GM18861 (cell line): ENCODE measurements around the gene PSMD1.
"Not testable (repeated sequence)": the region's sequence is repeated elsewhere in the genome, so short reads cannot be mapped to it uniquely, and the experiment has no call there.

ENCODE experiments used
- ATAC-seq: cut with Tn5 transposase; IDR thresholded peaks from one replicate; pipeline ENCODE4 v1.9.1; 2021; ENCODE audit not compliant: unreplicated experiment

PSMD1 gene

GRCh38 chr2:231052494-231053451 is 3.9 kb upstream of the PSMD1 start:
- peak; percentile 69 for ATAC-seq

GRCh38 chr2:231053846-231054245 is 2.8 kb upstream of the PSMD1 start:
- ATAC-seq, result no peak

GRCh38 chr2:231057590-231057989 is 923 bp downstream of the PSMD1 start:
- no peak for ATAC-seq

- no peak for ATAC-seq
Measured at GRCh38 chr2:231058761-231059550, 2.3 kb downstream of the PSMD1 start.

GRCh38 chr2:231059756-231060155 is 3.1 kb downstream of the PSMD1 start:
- no peak for ATAC-seq

- no peak for ATAC-seq
Measured at GRCh38 chr2:231062776-231063175, 6.1 kb downstream of the PSMD1 start.

- ATAC-seq, result no peak
Measured at GRCh38 chr2:231063347-231063746, 6.7 kb downstream of the PSMD1 start.

GRCh38 chr2:231065966-231066365 is 9.3 kb downstream of the PSMD1 start:
- no peak for ATAC-seq

GRCh38 chr2:231067531-231067930 is 10.9 kb downstream of the PSMD1 start:
- not testable (repeated sequence) for ATAC-seq

- ATAC-seq, result no peak
Measured at GRCh38 chr2:231068525-231069222, 12.0 kb downstream of the PSMD1 start.

GRCh38 chr2:231069379-231070054 is 12.8 kb downstream of the PSMD1 start:
- no peak for ATAC-seq

- ATAC-seq, result no peak
Measured at GRCh38 chr2:231084565-231084964, 27.9 kb downstream of the PSMD1 start.

GRCh38 chr2:231088754-231089153 is 32.1 kb downstream of the PSMD1 start:
- no peak for ATAC-seq

GRCh38 chr2:231093933-231094332 is 37.3 kb downstream of the PSMD1 start:
- ATAC-seq, result no peak

- ATAC-seq, result no peak
Measured at GRCh38 chr2:231094736-231095346, 38.2 kb downstream of the PSMD1 start.

GRCh38 chr2:231099918-231100317 is 43.3 kb downstream of the PSMD1 start:
- ATAC-seq, result no peak

GRCh38 chr2:231100321-231100720 is 43.7 kb downstream of the PSMD1 start:
- not testable (repeated sequence) for ATAC-seq

GRCh38 chr2:231100990-231101389 is 44.3 kb downstream of the PSMD1 start:
- no peak for ATAC-seq

GRCh38 chr2:231102772-231103171 is 46.1 kb downstream of the PSMD1 start:
- ATAC-seq, result no peak

GRCh38 chr2:231104115-231104713 is 47.5 kb downstream of the PSMD1 start:
- peak; percentile 81 for ATAC-seq
